HEK293T (cell line): ENCODE data around the gene PRG2.

Source experiments
- CTCF ChIA-PET: fragments of 350-600 bp; formaldehyde crosslinking; extraction: SDS; loops from one replicate; lab custom pipeline; 2021; ENCODE audit warnings: antibody characterized with exemption, inconsistent platforms; lab: Yijun Ruan, JAX
- POLR2A ChIA-PET: fragments of 350-600 bp; formaldehyde crosslinking; extraction: SDS; loops from one replicate; lab custom pipeline; 2020; ENCODE audit warnings: antibody characterized with exemption, inconsistent platforms; lab: Yijun Ruan, JAX
- DNase-seq: peaks from one replicate; pipeline ENCODE4 v3.0.0; 2012; ENCODE audit warnings: mixed read lengths; ENCODE audit errors: extremely low spot score
- ARNT ChIP-seq: fragments of 450-650 bp; IDR thresholded peaks from 2 replicates; pipeline ENCODE4 v1.6.1; 2017; ENCODE audit warnings: mild to moderate bottlenecking
- BHLHE40 ChIP-seq: fragments of 450-650 bp; IDR thresholded peaks from 2 replicates; pipeline ENCODE4 v1.6.1; 2016; ENCODE audit warnings: mild to moderate bottlenecking, moderate library complexity, borderline replicate concordance
- CTBP1 ChIP-seq: fragments of 450-650 bp; IDR thresholded peaks from 2 replicates; pipeline ENCODE4 v1.6.1; 2016; ENCODE audit warnings: borderline replicate concordance
- ELF4 ChIP-seq: fragments of 450-650 bp; IDR thresholded peaks from 2 replicates; pipeline ENCODE4 v1.6.1; 2017; ENCODE audit warnings: antibody characterized with exemption
- FOXA1 ChIP-seq: fragments of 450-650 bp; IDR thresholded peaks from 2 replicates; pipeline ENCODE4 v1.6.1; 2016; ENCODE audit warnings: mild to moderate bottlenecking
- FOXK2 ChIP-seq: fragments of 450-650 bp; IDR thresholded peaks from 2 replicates; pipeline ENCODE4 v1.6.1; 2016; ENCODE audit warnings: mild to moderate bottlenecking
- FOXM1 ChIP-seq: fragments of 450-650 bp; IDR thresholded peaks from 2 replicates; pipeline ENCODE4 v1.6.1; 2017; ENCODE audit warnings: mild to moderate bottlenecking, borderline replicate concordance
- HDGF ChIP-seq: fragments of 450-650 bp; IDR thresholded peaks from 2 replicates; pipeline ENCODE4 v1.6.1; 2017; ENCODE audit warnings: antibody characterized with exemption, borderline replicate concordance
- L3MBTL2 ChIP-seq: fragments of 450-650 bp; conservative IDR thresholded peaks from 2 replicates; pipeline ENCODE4 v1.6.1; 2016; ENCODE audit warnings: mild to moderate bottlenecking
- LEF1 ChIP-seq: fragments of 450-650 bp; IDR thresholded peaks from 2 replicates; pipeline ENCODE4 v1.6.1; 2017; ENCODE audit warnings: mild to moderate bottlenecking, borderline replicate concordance
- NFRKB ChIP-seq: fragments of 450-650 bp; IDR thresholded peaks from 2 replicates; pipeline ENCODE4 v1.6.1; 2016; ENCODE audit warnings: mild to moderate bottlenecking, moderate library complexity
- PKNOX1 ChIP-seq: fragments of 450-650 bp; IDR thresholded peaks from 2 replicates; pipeline ENCODE4 v1.6.1; 2016
- SP1 ChIP-seq: fragments of 450-650 bp; IDR thresholded peaks from 2 replicates; pipeline ENCODE4 v1.6.1; 2017
- SUZ12 ChIP-seq: fragments of 450-650 bp; IDR thresholded peaks from 2 replicates; pipeline ENCODE4 v1.6.1; 2016; ENCODE audit warnings: mild to moderate bottlenecking
- TARDBP ChIP-seq: fragments of 450-650 bp; IDR thresholded peaks from 2 replicates; pipeline ENCODE4 v1.6.1; 2016
- ZNF384 ChIP-seq: fragments of 450-650 bp; IDR thresholded peaks from 2 replicates; pipeline ENCODE4 v1.6.1; 2016

PRG2 gene

GRCh38 chr11:57360991-57361390 is 29.5 kb downstream of the PRG2 start:
- POLR2A ChIA-PET, result no interaction called here
- no peak for DNase-seq
- TF ChIP-seq TARDBP (no peak), PKNOX1 (no peak), L3MBTL2 (no peak), ZNF384 (no peak), HDGF (no peak), FOXM1 (no peak), NFRKB (no peak), FOXA1 (no peak), BHLHE40 (no peak), CTBP1 (no peak), ARNT (no peak), SUZ12 (no peak), LEF1 (no peak), FOXK2 (no peak), SP1 (no peak), ELF4 (no peak)
- CTCF ChIA-PET, result interaction anchor here (0.9 to 2.6 kb wide), 3 partner anchors 11 to 15 kb away, joined by 3 to 14 read pairs (median 4); no protein-coding TSS in a partner anchor

GRCh38 chr11:57359896-57360690 is 30.4 kb downstream of the PRG2 start:
- CTCF ChIA-PET, result interaction anchor here (0.8 to 2.6 kb wide), 2 partner anchors 11 to 14 kb away, joined by 5 to 14 read pairs; no protein-coding TSS in a partner anchor
- TF ChIP-seq ARNT (no peak), ZNF384 (no peak), SUZ12 (no peak), FOXK2 (no peak), L3MBTL2 (no peak), HDGF (no peak), BHLHE40 (no peak), ELF4 (no peak), FOXM1 (no peak), PKNOX1 (no peak)
- POLR2A ChIA-PET, result no interaction called here
- no peak for DNase-seq

- ChIA-PET POLR2A (no interaction called here), CTCF (interaction anchor here (0.8 kb wide), 1 partner anchor 14 kb away, joined by 5 read pairs; no protein-coding TSS in a partner anchor)
- DNase-seq, result no peak
- no peak for TF ChIP-seq SP1
- TF ChIP-seq FOXA1, result no peak
- no peak for TF ChIP-seq FOXM1
- no peak for TF ChIP-seq ELF4
- no peak for TF ChIP-seq TARDBP
- TF ChIP-seq ARNT, result no peak
- no peak for TF ChIP-seq L3MBTL2
- TF ChIP-seq HDGF, result no peak
- no peak for TF ChIP-seq CTBP1
- no peak for TF ChIP-seq LEF1
- no peak for TF ChIP-seq PKNOX1
- TF ChIP-seq ZNF384, result no peak
- TF ChIP-seq BHLHE40, result no peak
- no peak for TF ChIP-seq FOXK2
- no peak for TF ChIP-seq SUZ12
- TF ChIP-seq NFRKB, result no peak
Observed at GRCh38 chr11:57359396-57359795, 31.1 kb downstream of the PRG2 start.

- no peak for TF ChIP-seq NFRKB
- no peak for TF ChIP-seq LEF1
- no peak for TF ChIP-seq FOXM1
- no peak for TF ChIP-seq FOXK2
- no peak for TF ChIP-seq PKNOX1
- TF ChIP-seq TARDBP, result no peak
- no peak for TF ChIP-seq L3MBTL2
- no peak for TF ChIP-seq CTBP1
- no peak for TF ChIP-seq ZNF384
- no peak for TF ChIP-seq ARNT
- TF ChIP-seq FOXA1, result no peak
- CTCF ChIA-PET, result interaction anchor here (0.8 kb wide), 1 partner anchor 13 kb away, joined by 5 read pairs; no protein-coding TSS in a partner anchor
- DNase-seq, result no peak
- POLR2A ChIA-PET, result no interaction called here
Observed at GRCh38 chr11:57358991-57359390, 31.5 kb downstream of the PRG2 start.

- CTCF ChIA-PET, result no interaction called here
- DNase-seq, result no peak
- TF ChIP-seq CTBP1 (no peak), NFRKB (no peak), HDGF (no peak), TARDBP (no peak), ZNF384 (no peak), PKNOX1 (peak; percentile 74)
- POLR2A ChIA-PET, result no interaction called here
Observed at GRCh38 chr11:57358543-57358961, 31.9 kb downstream of the PRG2 start.
